ENCODE measurements around the gene SELPLG. TPM values are rescaled to one million over a fixed set of nuclear protein-coding genes. Genes with fewer than 3 reads are reported as not detected.

The SELPLG gene
- total RNA-seq, 4 donors from 2014 or later: 2.5 to 10.1 (median 5.6) TPM

- H3K27ac ChIP-seq: peak overlapping the region in 3 of 4 donors; percentile 51 to 65 (median 59)
- intact Hi-C loops (cut with DNase I): no loop called here
- no peak overlapping the region for H3K4me3 ChIP-seq
- 63 to 78% methylated on average over 4 to 6 of the region's 7 CpGs for WGBS, 2 donors
- no peak for DNase-seq
- no peaks in the 10 kb centered on the region for H3K9me3 ChIP-seq
- H3K36me3 ChIP-seq: no peaks in the 10 kb centered on the region
- TF ChIP-seq, protein P1, sequence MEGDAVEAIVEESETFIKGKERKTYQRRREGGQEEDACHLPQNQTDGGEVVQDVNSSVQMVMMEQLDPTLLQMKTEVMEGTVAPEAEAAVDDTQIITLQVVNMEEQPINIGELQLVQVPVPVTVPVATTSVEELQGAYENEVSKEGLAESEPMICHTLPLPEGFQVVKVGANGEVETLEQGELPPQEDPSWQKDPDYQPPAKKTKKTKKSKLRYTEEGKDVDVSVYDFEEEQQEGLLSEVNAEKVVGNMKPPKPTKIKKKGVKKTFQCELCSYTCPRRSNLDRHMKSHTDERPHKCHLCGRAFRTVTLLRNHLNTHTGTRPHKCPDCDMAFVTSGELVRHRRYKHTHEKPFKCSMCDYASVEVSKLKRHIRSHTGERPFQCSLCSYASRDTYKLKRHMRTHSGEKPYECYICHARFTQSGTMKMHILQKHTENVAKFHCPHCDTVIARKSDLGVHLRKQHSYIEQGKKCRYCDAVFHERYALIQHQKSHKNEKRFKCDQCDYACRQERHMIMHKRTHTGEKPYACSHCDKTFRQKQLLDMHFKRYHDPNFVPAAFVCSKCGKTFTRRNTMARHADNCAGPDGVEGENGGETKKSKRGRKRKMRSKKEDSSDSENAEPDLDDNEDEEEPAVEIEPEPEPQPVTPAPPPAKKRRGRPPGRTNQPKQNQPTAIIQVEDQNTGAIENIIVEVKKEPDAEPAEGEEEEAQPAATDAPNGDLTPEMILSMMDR (IDR thresholded peaks at IDR 0.05): no peak
- TF ChIP-seq POLR2A (IDR thresholded peaks at IDR 0.05): no peak
- H3K27me3 ChIP-seq: peaks cover 0 to 18% (median 0%) of the 10 kb centered on the region in 4 donors
- H3K4me1 ChIP-seq: peaks cover 10 to 47% (median 31%) of the 10 kb centered on the region in 3 donors
These were observed 3.7 kb upstream of the SELPLG start for GRCh38 chr12:108637222-108637971.

- TF ChIP-seq, protein P1 (IDR thresholded peaks at IDR 0.05): no peak
- TF ChIP-seq POLR2A (IDR thresholded peaks at IDR 0.05): no peak
- Histone ChIP-seq H3K27me3 (peaks cover 0 to 18% (median 0%) of the 10 kb centered on the region in 4 donors), H3K9me3 (no peaks in the 10 kb centered on the region), H3K4me1 (peaks cover 10 to 51% (median 31%) of the 10 kb centered on the region in 3 donors), H3K27ac (peak overlapping the region in 2 of 4 donors; percentile 75 to 85), H3K36me3 (no peaks in the 10 kb centered on the region), H3K4me3 (no peak overlapping the region)
- DNase-seq: no peak
- WGBS, 2 donors: 70 to 83% methylated on average over 4 to 5 of the region's 6 CpGs
- intact Hi-C loops (cut with DNase I): no loop called here
These were observed 2.5 kb upstream of the SELPLG start for GRCh38 chr12:108635997-108636808.

GRCh38 chr12:108635201-108635996 lies 1.7 kb upstream of the SELPLG start:
- Histone ChIP-seq H3K4me3 (peak overlapping the region in 1 of 4 donors; percentile 32), H3K9me3 (no peaks in the 10 kb centered on the region), H3K4me1 (peaks cover 17 to 59% (median 38%) of the 10 kb centered on the region in 3 donors), H3K36me3 (no peaks in the 10 kb centered on the region), H3K27me3 (peaks cover 0 to 18% (median 0%) of the 10 kb centered on the region in 4 donors), H3K27ac (peak overlapping the region in 3 of 4 donors; percentile 22 to 85 (median 75))
- intact Hi-C loops (cut with DNase I): no loop called here
- 22 to 35% methylated on average over 12 to 14 of the region's 15 CpGs for WGBS, 2 donors
- TF ChIP-seq, protein P1 (IDR thresholded peaks at IDR 0.05): no peak
- peak in 1 of 4 donors; percentile 71 for TF ChIP-seq POLR2A (IDR thresholded peaks at IDR 0.05)
- DNase-seq: no peak

DNA sequence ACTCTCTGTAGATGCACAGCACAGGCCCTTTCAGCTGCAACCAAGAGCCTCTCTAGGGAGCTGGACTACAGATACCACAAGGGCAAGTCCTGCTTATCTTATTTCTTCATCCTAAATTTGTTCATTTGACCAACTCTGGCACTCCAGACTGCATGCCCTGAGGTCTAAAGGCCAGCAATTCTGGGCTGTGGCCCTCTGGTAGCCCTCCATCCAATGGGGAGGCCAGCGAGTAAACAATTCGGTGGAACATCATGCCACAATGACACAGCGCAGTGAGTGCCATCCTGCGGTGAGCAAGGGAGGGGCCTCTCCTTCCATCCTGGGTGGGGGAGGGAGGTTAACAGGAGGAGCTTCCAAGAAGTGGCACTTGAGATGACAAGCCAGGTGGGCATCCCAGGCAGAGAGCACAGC lies 652 bp upstream of the SELPLG start:
- DNase-seq: no peak
- WGBS, 2 donors: 73 to 76% methylated on average over 3 to 4 of the region's 4 CpGs
- Histone ChIP-seq H3K9me3 (no peaks in the 10 kb centered on the region), H3K4me1 (peaks cover 27 to 64% (median 48%) of the 10 kb centered on the region in 3 donors), H3K27ac (peak overlapping the region; percentile 40 to 85 (median 70)), H3K27me3 (peaks cover 0 to 18% (median 0%) of the 10 kb centered on the region in 4 donors), H3K36me3 (no peaks in the 10 kb centered on the region), H3K4me3 (peak overlapping the region in 1 of 4 donors; percentile 56)
- peak in 1 of 4 donors; percentile 4 for TF ChIP-seq POLR2A (IDR thresholded peaks at IDR 0.05)
- TF ChIP-seq, protein P1 (IDR thresholded peaks at IDR 0.05): no peak
- intact Hi-C loops (cut with DNase I): no loop called here
